DND-41 (cell line): ENCODE measurements around the gene ACAN.

ENCODE experiments used
- ATAC-seq: fragments of 200-7000 bp; cut with Tn5 transposase; 3 replicates; pipeline ENCODE4 v1.9.1; 2021; ENCODE audit warnings: low read depth; ENCODE audit not compliant: insufficient read depth
- DNase-seq: peaks from one replicate; pipeline ENCODE4 v3.0.0-alpha.2; 2020
- H2AFZ ChIP-seq: 2 replicates; pipeline ENCODE4 v1.6.0; 2012; ENCODE audit warnings: low read depth, low read length
- H3K27ac ChIP-seq: 2 replicates; pipeline ENCODE4 v1.5.1; 2012; ENCODE audit warnings: low read length, inconsistent platforms
- H3K27me3 ChIP-seq: fragments of 200-600 bp; sonication (generic); 2 replicates; pipeline ENCODE4 v1.6.0; 2012; ENCODE audit warnings: low read length, mild to moderate bottlenecking, inconsistent platforms; ENCODE audit not compliant: insufficient read depth, poor library complexity
- H3K36me3 ChIP-seq: 2 replicates; pipeline ENCODE4 v1.5.1; 2012; ENCODE audit warnings: low read length, inconsistent platforms; ENCODE audit not compliant: insufficient read depth
- H3K4me1 ChIP-seq: 2 replicates; pipeline ENCODE4 v1.5.1; 2012; ENCODE audit warnings: mild to moderate bottlenecking, low read length; ENCODE audit not compliant: insufficient read depth
- H3K4me2 ChIP-seq: 2 replicates; pipeline ENCODE4 v1.6.0; 2012; ENCODE audit warnings: mild to moderate bottlenecking, moderate library complexity, low read length, inconsistent platforms; ENCODE audit not compliant: insufficient read depth
- H3K4me3 ChIP-seq, 2 experiments: fragments of 200-600 bp in 1 of 2; shearing (Covaris generic) in 1 of 2; 2 replicates each; pipeline ENCODE4 v1.5.1; 2012 to 2016; ENCODE audit warnings: inconsistent platforms in 2 of 2, low read length in 2 of 2, mild to moderate bottlenecking in 2 of 2, low read depth in 1 of 2, moderate library complexity in 1 of 2
- H3K79me2 ChIP-seq: 2 replicates; pipeline ENCODE4 v1.6.0; 2012; ENCODE audit warnings: low read length, inconsistent platforms; ENCODE audit not compliant: insufficient read depth
- H3K9ac ChIP-seq: 2 replicates; pipeline ENCODE4 v1.6.0; 2012; ENCODE audit warnings: low read depth, mild to moderate bottlenecking, inconsistent platforms, low read length, moderate library complexity
- H3K9me3 ChIP-seq: 2 replicates; pipeline ENCODE4 v1.5.1; 2012; ENCODE audit warnings: low read length, moderate library complexity, mild to moderate bottlenecking, inconsistent platforms; ENCODE audit not compliant: insufficient read depth, severe bottlenecking
- H4K20me1 ChIP-seq: 2 replicates; pipeline ENCODE4 v1.6.0; 2012; ENCODE audit warnings: low read length; ENCODE audit not compliant: insufficient read depth
- CTCF ChIP-seq: IDR thresholded peaks from 2 replicates; pipeline ENCODE4 v1.5.1; 2012; ENCODE audit warnings: borderline replicate concordance, low read length, moderate library complexity, mild to moderate bottlenecking; ENCODE audit not compliant: poor library complexity, severe bottlenecking; ENCODE audit errors: extremely low read depth
- EZH2 ChIP-seq: IDR thresholded peaks from 3 replicates; pipeline ENCODE4 v1.6.1; 2012; ENCODE audit warnings: borderline replicate concordance, low read depth, mild to moderate bottlenecking, moderate library complexity, low read length, inconsistent platforms; ENCODE audit not compliant: severe bottlenecking

The ACAN gene

GRCh38 chr15:88813960-88814359, 10.7 kb downstream of the ACAN start:
- no peaks in the 10 kb centered on the region for H3K36me3 ChIP-seq
- H3K27me3 ChIP-seq = peaks cover 7% of the 10 kb centered on the region
- no peaks in the 10 kb centered on the region for H3K4me1 ChIP-seq
- no peak overlapping the region for H2AFZ ChIP-seq
- no peak overlapping the region for H3K27ac ChIP-seq
- no peak overlapping the region for H3K9ac ChIP-seq
- H3K9me3 ChIP-seq = no peaks in the 10 kb centered on the region
- ATAC-seq (no peak), DNase-seq (no peak)
- H3K4me3 ChIP-seq = no peak overlapping the region
- H3K4me2 ChIP-seq = no peak overlapping the region
- no peak for TF ChIP-seq CTCF
- TF ChIP-seq EZH2 = no peak
- no peaks in the 10 kb centered on the region for H4K20me1 ChIP-seq
- no peaks in the 10 kb centered on the region for H3K79me2 ChIP-seq

- TF ChIP-seq CTCF = no peak
- TF ChIP-seq EZH2 = no peak
- no peaks in the 10 kb centered on the region for H3K9me3 ChIP-seq
- H4K20me1 ChIP-seq = no peaks in the 10 kb centered on the region
- H3K9ac ChIP-seq = no peak overlapping the region
- H3K4me3 ChIP-seq = no peak overlapping the region
- ATAC-seq (no peak), DNase-seq (no peak)
- no peak overlapping the region for H3K4me2 ChIP-seq
- H3K27me3 ChIP-seq = peaks cover 7% of the 10 kb centered on the region
- H3K79me2 ChIP-seq = no peaks in the 10 kb centered on the region
- H3K27ac ChIP-seq = no peak overlapping the region
- H3K36me3 ChIP-seq = no peaks in the 10 kb centered on the region
- H2AFZ ChIP-seq = no peak overlapping the region
- no peaks in the 10 kb centered on the region for H3K4me1 ChIP-seq
Observed at GRCh38 chr15:88814393-88814792, 11.2 kb downstream of the ACAN start.

GRCh38 chr15:88818920-88819319, 15.7 kb downstream of the ACAN start:
- Histone ChIP-seq H3K79me2 (no peaks in the 10 kb centered on the region), H3K9ac (no peak overlapping the region), H3K27me3 (no peaks in the 10 kb centered on the region), H3K9me3 (no peaks in the 10 kb centered on the region), H4K20me1 (no peaks in the 10 kb centered on the region), H3K4me1 (no peaks in the 10 kb centered on the region), H3K4me3 (no peak overlapping the region), H3K27ac (no peak overlapping the region), H3K36me3 (no peaks in the 10 kb centered on the region), H2AFZ (no peak overlapping the region), H3K4me2 (no peak overlapping the region)
- TF ChIP-seq EZH2 = no peak
- no peak for TF ChIP-seq CTCF
- no peak for DNase-seq
- no peak for ATAC-seq

GRCh38 chr15:88821993-88822392, 18.8 kb downstream of the ACAN start:
- no peaks in the 10 kb centered on the region for H4K20me1 ChIP-seq
- no peaks in the 10 kb centered on the region for H3K36me3 ChIP-seq
- no peaks in the 10 kb centered on the region for H3K27me3 ChIP-seq
- DNase-seq (no peak), ATAC-seq (no peak)
- no peak overlapping the region for H3K4me2 ChIP-seq
- H3K4me1 ChIP-seq = no peaks in the 10 kb centered on the region
- no peak overlapping the region for H3K4me3 ChIP-seq
- no peaks in the 10 kb centered on the region for H3K79me2 ChIP-seq
- no peak for TF ChIP-seq EZH2
- no peak overlapping the region for H3K9ac ChIP-seq
- H3K9me3 ChIP-seq = no peaks in the 10 kb centered on the region
- H2AFZ ChIP-seq = no peak overlapping the region
- H3K27ac ChIP-seq = no peak overlapping the region
